Neural crest cell (in vitro differentiated cells): Measurements from ENCODE around the gene SUFU. TPM values are rescaled to one million over a fixed set of nuclear protein-coding genes. Genes with fewer than 3 reads are reported as not detected.

Experiments
- DNase-seq: peaks from one replicate; pipeline ENCODE4 v3.0.0; 2021; ENCODE audit warnings: low read depth, mixed read lengths, low spot score
- H3K27ac Mint-ChIP-seq: one replicate; pipeline ENCODE4 v1.8.0; 2021; ENCODE audit warnings: mild to moderate bottlenecking, mixed read lengths; ENCODE audit not compliant: unreplicated experiment
- H3K27me3 Mint-ChIP-seq: 2 replicates; pipeline ENCODE4 v1.8.0; 2021; ENCODE audit warnings: low read depth, mild to moderate bottlenecking, mixed read lengths
- H3K36me3 Mint-ChIP-seq: 2 replicates; pipeline ENCODE4 v1.8.0; 2021; ENCODE audit warnings: low read depth, mild to moderate bottlenecking, mixed read lengths
- H3K4me1 Mint-ChIP-seq: 2 replicates; pipeline ENCODE4 v1.8.0; 2021; ENCODE audit warnings: mixed read lengths
- H3K4me3 Mint-ChIP-seq: one replicate; pipeline ENCODE4 v1.8.0; 2021; ENCODE audit warnings: mild to moderate bottlenecking, mixed read lengths
- H3K9me3 Mint-ChIP-seq: 2 replicates; pipeline ENCODE4 v1.8.0; 2021; ENCODE audit warnings: mixed read lengths
- total RNA-seq: library from RNA; stranded (reverse); gene quantifications from 2 replicates; pipeline ENCODE4 v1.2.1, GENCODE V29; 2021
- TF ChIP-seq, protein P1 (sequence below): fragments of 200-600 bp; sonication (generic); conservative IDR thresholded peaks from 2 replicates; pipeline ENCODE4 v1.5.0; 2021; ENCODE audit warnings: antibody characterized with exemption, mild to moderate bottlenecking

SUFU gene
- total RNA-seq, 1 donor from 2014 or later: 27.1 TPM

GRCh38 chr10:102634686-102635085, 130.9 kb downstream of the SUFU start:
- Mint-ChIP-seq H3K4me1 (peaks cover 40% of the 10 kb centered on the region), H3K4me3 (peak overlapping the region; percentile 40), H3K27me3 (no peaks in the 10 kb centered on the region), H3K36me3 (peaks cover 5% of the 10 kb centered on the region), H3K27ac (peak overlapping the region; percentile 59), H3K9me3 (peaks cover 5% of the 10 kb centered on the region)
- no peak for DNase-seq
- TF ChIP-seq, protein P1, sequence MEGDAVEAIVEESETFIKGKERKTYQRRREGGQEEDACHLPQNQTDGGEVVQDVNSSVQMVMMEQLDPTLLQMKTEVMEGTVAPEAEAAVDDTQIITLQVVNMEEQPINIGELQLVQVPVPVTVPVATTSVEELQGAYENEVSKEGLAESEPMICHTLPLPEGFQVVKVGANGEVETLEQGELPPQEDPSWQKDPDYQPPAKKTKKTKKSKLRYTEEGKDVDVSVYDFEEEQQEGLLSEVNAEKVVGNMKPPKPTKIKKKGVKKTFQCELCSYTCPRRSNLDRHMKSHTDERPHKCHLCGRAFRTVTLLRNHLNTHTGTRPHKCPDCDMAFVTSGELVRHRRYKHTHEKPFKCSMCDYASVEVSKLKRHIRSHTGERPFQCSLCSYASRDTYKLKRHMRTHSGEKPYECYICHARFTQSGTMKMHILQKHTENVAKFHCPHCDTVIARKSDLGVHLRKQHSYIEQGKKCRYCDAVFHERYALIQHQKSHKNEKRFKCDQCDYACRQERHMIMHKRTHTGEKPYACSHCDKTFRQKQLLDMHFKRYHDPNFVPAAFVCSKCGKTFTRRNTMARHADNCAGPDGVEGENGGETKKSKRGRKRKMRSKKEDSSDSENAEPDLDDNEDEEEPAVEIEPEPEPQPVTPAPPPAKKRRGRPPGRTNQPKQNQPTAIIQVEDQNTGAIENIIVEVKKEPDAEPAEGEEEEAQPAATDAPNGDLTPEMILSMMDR: no peak

- H3K36me3 Mint-ChIP-seq: peaks cover 5% of the 10 kb centered on the region
- H3K27me3 Mint-ChIP-seq: no peaks in the 10 kb centered on the region
- H3K4me1 Mint-ChIP-seq: peaks cover 33% of the 10 kb centered on the region
- peaks cover 5% of the 10 kb centered on the region for H3K9me3 Mint-ChIP-seq
- no peak overlapping the region for H3K27ac Mint-ChIP-seq
- DNase-seq: no peak
- no peak overlapping the region for H3K4me3 Mint-ChIP-seq
- TF ChIP-seq, protein P1: no peak
These were observed 131.6 kb downstream of the SUFU start for GRCh38 chr10:102635377-102635776.

GRCh38 chr10:102639537-102639936, 135.8 kb downstream of the SUFU start:
- peaks cover 2% of the 10 kb centered on the region for H3K27me3 Mint-ChIP-seq
- peaks cover 9% of the 10 kb centered on the region for H3K4me1 Mint-ChIP-seq
- H3K9me3 Mint-ChIP-seq: peaks cover 5% of the 10 kb centered on the region
- H3K36me3 Mint-ChIP-seq: no peaks in the 10 kb centered on the region
- no peak overlapping the region for H3K27ac Mint-ChIP-seq
- DNase-seq: no peak
- TF ChIP-seq, protein P1: no peak
- peak overlapping the region; percentile 61 for H3K4me3 Mint-ChIP-seq

DNA sequence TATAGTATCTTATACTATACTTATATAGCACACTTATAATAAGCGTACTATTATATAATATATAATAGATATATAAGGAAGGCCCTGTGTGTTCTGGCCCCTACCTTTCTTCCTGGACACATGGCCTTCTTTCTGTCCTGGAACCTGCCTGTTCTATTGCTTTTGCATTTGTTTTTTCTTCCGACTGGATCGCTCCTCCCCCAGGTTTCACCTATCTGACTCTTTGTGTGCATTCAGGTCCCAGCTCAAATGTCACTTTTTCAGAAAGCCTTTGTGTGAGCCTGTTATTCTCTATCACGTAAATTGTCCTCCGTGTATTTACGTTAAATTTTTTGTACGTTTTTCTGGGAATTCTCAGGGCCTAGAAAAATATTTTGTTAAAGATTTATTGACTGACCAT, 137.6 kb downstream of the SUFU start:
- Mint-ChIP-seq H3K4me1 (peaks cover 24% of the 10 kb centered on the region), H3K27me3 (peaks cover 5% of the 10 kb centered on the region), H3K36me3 (no peaks in the 10 kb centered on the region), H3K27ac (peak overlapping the region; percentile 95), H3K9me3 (peaks cover 5% of the 10 kb centered on the region), H3K4me3 (peak overlapping the region; percentile 93)
- DNase-seq: no peak
- TF ChIP-seq, protein P1: no peak

- TF ChIP-seq, protein P1: no peak
- H3K27me3 Mint-ChIP-seq: peaks cover 5% of the 10 kb centered on the region
- no peaks in the 10 kb centered on the region for H3K36me3 Mint-ChIP-seq
- H3K4me1 Mint-ChIP-seq: peaks cover 31% of the 10 kb centered on the region
- H3K4me3 Mint-ChIP-seq: peak overlapping the region; percentile 93
- DNase-seq: peak; percentile 90
- H3K9me3 Mint-ChIP-seq: no peaks in the 10 kb centered on the region
- peak overlapping the region; percentile 95 for H3K27ac Mint-ChIP-seq
These were observed 138.3 kb downstream of the SUFU start for GRCh38 chr10:102641880-102642735.
